NCI-H526 (cell line): Measurements from ENCODE around the gene RHBDL1.

ENCODE experiments used
- DNase-seq, 2 experiments: peaks; one replicate each; lab custom pipeline; 2025; lab: John Stamatoyannopoulos, UW

Gene RHBDL1

GRCh38 chr16:706189-707061, 31.0 kb downstream of the RHBDL1 start:
- DNase-seq: peak in 1 of 2 experiments; percentile 64

- DNase-seq: peak in 1 of 2 experiments; percentile 31
These were observed 31.6 kb downstream of the RHBDL1 start for GRCh38 chr16:707062-707538.

- DNase-seq: no peak
These were observed 32.5 kb downstream of the RHBDL1 start for GRCh38 chr16:708019-708418.

- no peak for DNase-seq
These were observed 33.5 kb downstream of the RHBDL1 start for GRCh38 chr16:708959-709358.

GRCh38 chr16:709566-710499, 34.4 kb downstream of the RHBDL1 start:
- DNase-seq: peak; percentile 57 to 81

- DNase-seq: no peak
These were observed 35.1 kb downstream of the RHBDL1 start for GRCh38 chr16:710500-711075.

GRCh38 chr16:711084-711483, 35.6 kb downstream of the RHBDL1 start:
- DNase-seq: no peak

- peak in 1 of 2 experiments; percentile 64 for DNase-seq
These were observed 36.3 kb downstream of the RHBDL1 start for GRCh38 chr16:711548-712320.

- peak; percentile 33 to 38 for DNase-seq
These were observed 37.3 kb downstream of the RHBDL1 start for GRCh38 chr16:712740-713250.

- no peak for DNase-seq
These were observed 38.6 kb downstream of the RHBDL1 start for GRCh38 chr16:714079-714478.

GRCh38 chr16:714558-715476, 39.3 kb downstream of the RHBDL1 start, which contains the start of gene METRN:
Gene METRN (plus strand): TSS chr16:715118. CDS start chr16:715290, 172 bp downstream.
- peak in 1 of 2 experiments; percentile 80 for DNase-seq

- peak in 1 of 2 experiments; percentile 48 for DNase-seq
These were observed 40.2 kb downstream of the RHBDL1 start for GRCh38 chr16:715477-716199.

GRCh38 chr16:716200-716568, 40.7 kb downstream of the RHBDL1 start:
- no peak for DNase-seq

GRCh38 chr16:716768-717325, 41.4 kb downstream of the RHBDL1 start:
- no peak for DNase-seq

GRCh38 chr16:717450-718245, 42.2 kb downstream of the RHBDL1 start:
- DNase-seq: no peak

GRCh38 chr16:718389-718788, 42.9 kb downstream of the RHBDL1 start:
- no peak for DNase-seq

GRCh38 chr16:718922-719321, 43.5 kb downstream of the RHBDL1 start:
- no peak for DNase-seq

GRCh38 chr16:719815-720446, 44.5 kb downstream of the RHBDL1 start:
- DNase-seq: no peak
